ENCODE data around the gene UROS. TPM values are rescaled to one million over a fixed set of nuclear protein-coding genes. Genes with fewer than 3 reads are reported as not detected.

The UROS gene
- total RNA-seq, 2 experiments from 2014 or later = 30.8 to 32.9 TPM

DNA sequence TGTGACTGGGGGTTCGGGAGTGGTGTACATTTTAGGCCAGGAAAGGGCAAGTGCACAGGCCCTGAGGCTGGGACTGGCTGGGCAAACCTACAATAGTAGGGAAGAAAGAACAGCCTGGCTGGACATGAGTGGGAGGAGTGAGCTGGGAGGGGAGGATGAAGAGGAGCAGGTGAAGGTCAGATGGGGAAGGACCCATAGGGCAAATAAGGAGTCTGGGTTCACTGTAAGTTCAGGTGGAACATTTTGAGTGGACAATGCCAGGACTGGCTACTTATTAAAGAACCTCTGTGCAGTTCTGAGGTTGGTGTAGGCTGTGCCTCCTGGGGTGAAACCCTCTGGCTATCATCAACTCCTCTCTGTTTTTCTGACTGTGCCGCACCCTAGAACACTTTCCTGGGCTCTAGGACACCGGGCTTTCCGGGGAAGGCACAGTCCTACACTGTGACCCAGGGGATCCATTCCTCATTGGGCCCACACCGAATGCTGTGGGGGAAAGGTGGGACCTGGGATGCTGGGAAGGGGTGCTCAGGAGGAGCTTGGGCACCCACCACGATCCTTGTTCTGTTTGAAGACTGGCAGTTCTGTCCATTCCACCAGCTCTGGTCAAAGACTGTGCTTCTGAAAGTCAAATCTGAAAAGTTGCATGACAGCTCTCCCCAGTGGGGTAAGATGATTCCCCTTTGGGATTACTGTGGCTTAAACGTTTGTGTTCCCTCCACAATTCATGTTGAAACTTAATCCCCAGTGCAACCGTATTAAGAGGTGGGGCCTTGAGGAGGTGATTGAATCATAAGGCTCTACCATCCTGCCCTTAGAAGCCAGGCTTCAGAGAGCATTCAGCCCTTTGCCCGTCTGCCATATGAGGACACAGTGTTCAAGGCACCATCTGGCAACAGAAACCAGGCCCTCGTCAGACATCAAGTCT, 43.4 kb downstream of the UROS start:
- CTCF ChIA-PET = no interaction called here
- Mint-ChIP-seq H3K27me3 (ENCODE audit: low read depth) (no peaks in the 10 kb centered on the region), H3K27ac (no peak overlapping the region), H3K4me1 (ENCODE audit: low read depth) (no peaks in the 10 kb centered on the region), H3K36me3 (ENCODE audit: low read depth) (no peaks in the 10 kb centered on the region), H3K4me3 (no peak overlapping the region), H3K9me3 (no peaks in the 10 kb centered on the region)
- intact Hi-C loops (cut with micrococcal nuclease) = no loop called here
- no peak for DNase-seq

DNA sequence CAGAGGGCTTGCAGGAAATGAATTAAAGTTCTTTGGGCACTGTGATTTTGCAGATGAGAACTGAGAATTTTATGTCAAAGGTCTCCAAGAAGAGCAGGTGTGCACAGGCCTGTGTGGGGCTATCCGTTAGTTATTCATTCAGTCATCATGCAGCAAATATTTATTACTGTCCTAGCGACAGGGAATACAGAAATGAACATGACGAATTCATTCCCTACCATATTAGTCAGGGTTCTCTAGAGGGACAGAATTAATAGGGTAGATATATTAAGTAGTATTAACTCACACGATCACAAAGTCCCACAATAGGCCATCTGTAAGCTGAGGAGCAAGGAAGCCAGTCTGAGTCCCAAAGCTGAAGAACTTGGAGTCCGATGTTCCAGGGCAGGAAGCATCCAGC, 44.5 kb downstream of the UROS start:
- H3K27ac Mint-ChIP-seq = no peak overlapping the region
- intact Hi-C loops (cut with micrococcal nuclease) = no loop called here
- no peak overlapping the region for H3K4me3 Mint-ChIP-seq
- H3K4me1 Mint-ChIP-seq (ENCODE audit: low read depth) = no peaks in the 10 kb centered on the region
- CTCF ChIA-PET = no interaction called here
- no peak for DNase-seq
- H3K9me3 Mint-ChIP-seq = no peaks in the 10 kb centered on the region
- peaks cover 2% of the 10 kb centered on the region for H3K27me3 Mint-ChIP-seq (ENCODE audit: low read depth)
- no peaks in the 10 kb centered on the region for H3K36me3 Mint-ChIP-seq (ENCODE audit: low read depth)

GRCh38 chr10:125777806-125778205, 45.3 kb downstream of the UROS start:
- Mint-ChIP-seq H3K36me3 (ENCODE audit: low read depth) (no peaks in the 10 kb centered on the region), H3K9me3 (no peaks in the 10 kb centered on the region), H3K27me3 (ENCODE audit: low read depth) (peaks cover 2% of the 10 kb centered on the region), H3K27ac (no peak overlapping the region), H3K4me1 (ENCODE audit: low read depth) (no peaks in the 10 kb centered on the region), H3K4me3 (no peak overlapping the region)
- CTCF ChIA-PET = no interaction called here
- intact Hi-C loops (cut with micrococcal nuclease) = no loop called here
- DNase-seq = no peak

DNA sequence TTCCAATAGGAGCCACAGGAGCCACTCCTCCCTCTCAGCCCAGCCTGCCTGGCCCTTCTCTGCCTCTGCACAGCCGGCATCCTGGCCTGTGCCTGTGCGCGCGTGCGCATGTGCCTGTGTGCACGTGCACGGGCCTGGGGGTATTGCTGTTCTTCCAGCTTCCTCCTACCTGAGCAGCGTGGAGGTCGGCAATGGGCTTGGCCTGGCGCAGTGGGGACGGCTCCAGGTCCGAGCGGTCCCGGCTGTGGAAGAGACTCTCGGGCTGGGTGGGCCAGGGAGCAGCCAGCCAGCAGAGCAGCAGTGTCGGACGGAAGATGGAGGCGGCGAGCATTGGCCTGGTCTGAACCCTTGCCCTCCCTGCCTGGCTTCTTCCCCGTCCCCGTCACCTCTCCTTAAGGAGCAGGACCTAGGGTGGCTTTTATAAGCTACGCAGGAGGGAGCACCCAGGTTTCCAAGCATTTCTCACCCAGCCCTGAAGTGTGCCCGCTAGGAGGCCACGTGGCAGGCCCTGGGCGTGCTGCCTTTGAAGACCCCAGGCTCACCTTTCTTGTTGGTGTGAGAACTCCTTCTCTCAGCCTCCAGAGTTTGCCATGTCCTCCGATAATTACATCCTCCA, 47.5 kb downstream of the UROS start, which contains the start of gene MMP21:
Gene MMP21, minus strand, starts transcription at position 331 of the 616 bp plus-strand sequence. Its CDS starts 0 bp downstream, at position 331.
- H3K36me3 Mint-ChIP-seq (ENCODE audit: low read depth) = no peaks in the 10 kb centered on the region
- no peak within 1 kb of the TSS for H3K27ac Mint-ChIP-seq
- H3K4me1 Mint-ChIP-seq (ENCODE audit: low read depth) = no peaks in the 10 kb centered on the region
- no peak for DNase-seq
- no peak within 1 kb of the TSS for H3K4me3 Mint-ChIP-seq
- intact Hi-C loops (cut with micrococcal nuclease) = no loop called here
- CTCF ChIA-PET = no interaction called here
- peaks cover 2% of the 10 kb centered on the region for H3K27me3 Mint-ChIP-seq (ENCODE audit: low read depth)
- no peaks in the 10 kb centered on the region for H3K9me3 Mint-ChIP-seq

- no peak overlapping the region for H3K27ac Mint-ChIP-seq
- no peak for DNase-seq
- intact Hi-C loops (cut with micrococcal nuclease) = no loop called here
- H3K36me3 Mint-ChIP-seq (ENCODE audit: low read depth) = no peaks in the 10 kb centered on the region
- no peak overlapping the region for H3K4me3 Mint-ChIP-seq
- H3K27me3 Mint-ChIP-seq (ENCODE audit: low read depth) = peaks cover 2% of the 10 kb centered on the region
- H3K4me1 Mint-ChIP-seq (ENCODE audit: low read depth) = no peaks in the 10 kb centered on the region
- H3K9me3 Mint-ChIP-seq = no peaks in the 10 kb centered on the region
- CTCF ChIA-PET = no interaction called here
Measured at GRCh38 chr10:125774581-125775191, 48.4 kb downstream of the UROS start.

DNA sequence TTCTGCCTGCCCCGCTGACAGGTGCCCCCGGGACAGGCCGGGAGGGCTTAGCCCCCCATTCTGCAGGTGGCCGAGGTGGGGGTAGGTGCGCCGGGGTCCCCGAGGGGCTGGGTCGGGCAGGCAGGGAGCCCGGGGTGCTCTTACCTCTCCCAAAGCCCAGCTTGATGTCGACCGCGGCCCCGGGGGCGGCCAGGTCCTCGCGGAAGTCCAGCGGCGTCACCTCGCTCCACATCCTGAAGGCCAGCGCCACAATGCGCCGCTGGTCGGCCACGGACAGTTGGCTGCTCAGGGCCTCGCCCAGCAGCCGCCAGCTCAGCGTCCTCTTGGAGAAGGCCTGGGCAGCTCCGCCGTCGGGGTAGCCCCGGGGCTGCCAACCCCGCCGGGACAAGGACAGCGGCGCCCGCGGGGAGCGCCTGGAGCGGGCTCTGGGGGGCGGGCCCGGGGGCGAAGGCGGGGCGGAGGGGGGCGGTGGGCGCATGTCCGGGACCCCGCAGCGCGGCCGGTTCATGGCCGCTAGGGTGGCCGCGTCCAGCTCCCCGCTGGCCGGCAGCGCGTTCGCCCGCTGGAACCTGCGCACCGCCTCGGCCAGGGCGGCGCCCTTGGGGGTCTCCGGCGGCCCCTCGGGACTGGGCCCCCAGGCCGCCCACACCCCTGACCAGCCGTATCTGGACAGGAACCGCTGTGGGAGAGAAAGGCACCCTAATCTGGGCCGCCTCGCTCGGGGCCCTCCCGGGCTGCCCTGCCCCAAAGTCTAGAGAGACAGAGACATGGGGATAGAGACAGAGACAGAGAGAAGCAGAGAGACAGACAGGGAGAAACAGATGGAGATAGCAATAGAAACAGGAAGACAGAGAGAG, 49.1 kb downstream of the UROS start:
- H3K36me3 Mint-ChIP-seq (ENCODE audit: low read depth) = peaks cover 1% of the 10 kb centered on the region

GRCh38 chr10:125772864-125773180, 50.2 kb downstream of the UROS start:
- Mint-ChIP-seq H3K27me3 (ENCODE audit: low read depth) (peaks cover 2% of the 10 kb centered on the region), H3K4me3 (no peak overlapping the region), H3K9me3 (no peaks in the 10 kb centered on the region), H3K4me1 (ENCODE audit: low read depth) (no peaks in the 10 kb centered on the region), H3K36me3 (ENCODE audit: low read depth) (peaks cover 2% of the 10 kb centered on the region), H3K27ac (no peak overlapping the region)
- CTCF ChIA-PET = no interaction called here
- intact Hi-C loops (cut with micrococcal nuclease) = no loop called here
- DNase-seq = no peak

More for the DNA sequence above, 49.1 kb downstream of the UROS start:
- intact Hi-C loops (cut with micrococcal nuclease) = no loop called here
- peaks cover 2% of the 10 kb centered on the region for H3K27me3 Mint-ChIP-seq (ENCODE audit: low read depth)
- H3K4me3 Mint-ChIP-seq = no peak overlapping the region
- H3K4me1 Mint-ChIP-seq (ENCODE audit: low read depth) = no peaks in the 10 kb centered on the region
- H3K27ac Mint-ChIP-seq = no peak overlapping the region
- CTCF ChIA-PET = no interaction called here
- H3K9me3 Mint-ChIP-seq = no peaks in the 10 kb centered on the region
- DNase-seq = no peak

DNA sequence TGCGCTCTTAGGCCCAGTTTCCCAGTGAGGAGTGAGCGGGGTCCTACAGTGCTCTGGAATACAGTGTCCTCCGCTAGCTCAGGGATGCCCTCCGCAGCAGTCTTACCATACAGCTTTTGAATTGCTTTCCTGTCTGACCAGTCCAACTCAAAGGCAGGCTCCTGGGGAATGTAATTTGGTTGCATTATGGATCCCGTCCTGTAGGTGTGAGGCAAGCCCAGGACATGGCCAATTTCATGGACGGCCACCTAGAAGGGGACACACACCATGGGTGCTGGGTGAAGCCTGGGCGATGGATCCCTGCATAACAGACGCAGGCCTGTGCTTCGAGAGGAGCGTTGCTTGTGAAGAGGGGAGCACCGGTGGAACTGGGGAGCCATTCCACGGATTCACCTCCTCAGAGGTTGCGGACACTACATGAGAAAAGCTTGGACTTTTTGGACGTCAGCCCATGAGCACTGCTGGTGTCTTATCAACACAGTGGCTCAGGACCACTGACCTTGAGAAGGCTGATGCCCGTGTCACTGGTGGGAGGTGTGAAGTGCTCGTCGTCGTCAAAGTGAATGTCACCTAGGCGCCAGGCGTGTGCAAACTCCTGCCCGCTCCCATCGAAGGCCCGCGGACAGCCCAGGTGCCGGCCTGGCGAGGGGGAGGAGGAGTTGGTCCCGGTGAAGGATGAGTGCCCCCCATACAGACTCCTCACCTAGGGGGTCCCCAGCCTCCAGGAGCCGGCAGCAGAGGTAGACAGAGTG, 50.8 kb downstream of the UROS start:
- CTCF ChIA-PET = no interaction called here
- peaks cover 2% of the 10 kb centered on the region for H3K36me3 Mint-ChIP-seq (ENCODE audit: low read depth)
- no peaks in the 10 kb centered on the region for H3K9me3 Mint-ChIP-seq
- H3K4me3 Mint-ChIP-seq = no peak overlapping the region
- DNase-seq = no peak
- H3K27ac Mint-ChIP-seq = no peak overlapping the region
- intact Hi-C loops (cut with micrococcal nuclease) = no loop called here
- no peaks in the 10 kb centered on the region for H3K4me1 Mint-ChIP-seq (ENCODE audit: low read depth)
- peaks cover 2% of the 10 kb centered on the region for H3K27me3 Mint-ChIP-seq (ENCODE audit: low read depth)

- no peaks in the 10 kb centered on the region for H3K9me3 Mint-ChIP-seq
- no peak for DNase-seq
- H3K36me3 Mint-ChIP-seq (ENCODE audit: low read depth) = peaks cover 4% of the 10 kb centered on the region
- no peaks in the 10 kb centered on the region for H3K4me1 Mint-ChIP-seq (ENCODE audit: low read depth)
- intact Hi-C loops (cut with micrococcal nuclease) = no loop called here
- H3K27me3 Mint-ChIP-seq (ENCODE audit: low read depth) = peaks cover 2% of the 10 kb centered on the region
- no peak overlapping the region for H3K4me3 Mint-ChIP-seq
- no peak overlapping the region for H3K27ac Mint-ChIP-seq
- CTCF ChIA-PET = no interaction called here
Measured at GRCh38 chr10:125770844-125771243, 52.2 kb downstream of the UROS start.

- CTCF ChIA-PET = no interaction called here
- Mint-ChIP-seq H3K9me3 (no peaks in the 10 kb centered on the region), H3K27me3 (ENCODE audit: low read depth) (no peaks in the 10 kb centered on the region), H3K4me3 (no peak overlapping the region), H3K36me3 (ENCODE audit: low read depth) (peaks cover 17% of the 10 kb centered on the region), H3K27ac (no peak overlapping the region), H3K4me1 (ENCODE audit: low read depth) (no peaks in the 10 kb centered on the region)
- DNase-seq = no peak
- intact Hi-C loops (cut with micrococcal nuclease) = no loop called here
Measured at GRCh38 chr10:125769175-125769574, 53.9 kb downstream of the UROS start.

GRCh38 chr10:125768219-125768855, 54.7 kb downstream of the UROS start:
- Mint-ChIP-seq H3K4me3 (no peak overlapping the region), H3K27me3 (ENCODE audit: low read depth) (no peaks in the 10 kb centered on the region), H3K27ac (no peak overlapping the region), H3K4me1 (ENCODE audit: low read depth) (no peaks in the 10 kb centered on the region), H3K9me3 (no peaks in the 10 kb centered on the region), H3K36me3 (ENCODE audit: low read depth) (peaks cover 21% of the 10 kb centered on the region)
- intact Hi-C loops (cut with micrococcal nuclease) = no loop called here
- DNase-seq = no peak
- CTCF ChIA-PET = no interaction called here
